HG03469 (cell line): ENCODE measurements around the gene CHADL.
"Not testable (repeated sequence)": the region's sequence is repeated elsewhere in the genome, so short reads cannot be mapped to it uniquely, and the experiment has no call there.

Experiments
- ATAC-seq: cut with Tn5 transposase; IDR thresholded peaks from one replicate; pipeline ENCODE4 v1.9.1; 2021; ENCODE audit warnings: mild to moderate bottlenecking, moderate library complexity, moderate number of reproducible peaks; ENCODE audit not compliant: unreplicated experiment

The CHADL gene

DNA sequence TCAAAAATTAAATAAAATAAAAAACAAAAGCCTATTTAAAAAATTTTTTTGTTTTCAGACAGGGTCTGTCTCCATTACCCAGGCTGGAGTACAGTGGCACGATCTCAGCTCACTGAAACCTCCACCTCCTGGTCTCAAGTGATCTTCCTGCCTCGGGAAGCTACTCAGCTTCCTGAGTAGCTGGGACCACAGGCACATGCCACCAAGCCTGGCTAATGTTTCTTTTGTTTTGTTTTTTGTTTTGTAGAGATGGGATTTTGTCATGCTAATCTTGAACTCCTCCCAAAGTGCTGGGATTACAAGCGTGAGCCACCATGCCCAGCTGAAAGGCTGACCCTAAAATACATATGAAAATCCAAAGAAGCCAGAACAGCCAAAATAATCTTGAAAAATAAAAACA is 56.1 kb downstream of the CHADL start:
- ATAC-seq: no peak

DNA sequence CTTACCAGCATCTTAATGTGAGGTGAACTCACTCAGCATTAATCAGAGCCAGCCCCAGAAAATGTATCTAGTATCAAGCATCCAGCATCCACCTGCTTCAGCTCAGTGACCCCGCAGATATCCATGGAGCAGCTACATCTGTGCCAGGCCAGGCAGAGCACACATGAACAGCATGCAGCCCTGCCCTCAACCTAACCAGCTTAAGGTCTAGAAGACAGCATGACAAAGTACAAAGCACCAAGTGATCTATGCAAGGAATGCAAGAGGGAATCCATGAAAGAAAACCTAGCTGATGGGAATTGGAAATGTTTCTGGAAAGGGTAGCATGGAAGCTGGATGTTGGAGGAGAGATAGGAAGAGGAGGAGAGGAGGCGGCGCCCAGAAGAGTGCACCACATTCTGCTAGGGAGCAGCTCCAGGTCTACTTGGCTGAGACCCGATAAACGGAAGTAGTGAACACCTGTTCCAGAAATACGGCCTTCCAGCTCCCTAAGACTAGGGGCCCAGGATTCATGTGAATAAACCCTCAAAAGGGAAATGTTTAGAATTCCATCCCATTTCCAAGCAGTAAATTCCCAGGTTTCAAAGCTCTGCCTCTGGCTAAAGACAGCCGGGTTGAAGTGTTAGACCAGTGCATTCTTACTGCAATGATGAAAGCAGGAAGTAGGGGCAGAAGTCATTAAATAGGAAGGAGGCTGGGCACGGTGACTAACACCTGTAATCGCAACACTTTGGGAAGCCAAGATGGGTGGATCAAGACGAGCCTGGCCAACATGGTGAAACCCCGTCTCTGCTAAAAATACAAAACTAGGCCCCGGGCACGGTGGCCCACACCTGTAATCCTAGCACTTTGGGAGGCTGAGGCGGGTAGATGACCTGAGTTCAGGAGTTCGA is 59.1 kb downstream of the CHADL start:
- no peak for ATAC-seq

DNA sequence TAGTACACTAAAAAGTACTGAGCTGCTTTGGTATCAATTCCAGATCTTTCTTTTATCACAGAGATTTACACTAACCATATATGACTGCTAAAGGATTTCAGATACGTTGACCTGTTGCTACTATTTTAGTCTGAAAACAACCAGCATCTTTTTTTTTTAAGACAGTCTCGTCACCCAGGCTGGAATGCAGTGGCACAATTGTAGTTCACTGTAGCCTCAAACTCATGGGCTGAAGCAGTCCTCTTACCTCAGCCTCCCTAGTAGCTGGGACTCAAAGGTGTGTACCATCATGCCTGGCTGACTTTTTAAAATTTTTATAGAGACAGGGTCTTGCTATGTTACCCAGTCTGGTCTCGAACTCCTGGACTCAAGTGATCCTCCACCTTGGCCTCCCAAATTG is 59.8 kb downstream of the CHADL start:
- no peak for ATAC-seq

DNA sequence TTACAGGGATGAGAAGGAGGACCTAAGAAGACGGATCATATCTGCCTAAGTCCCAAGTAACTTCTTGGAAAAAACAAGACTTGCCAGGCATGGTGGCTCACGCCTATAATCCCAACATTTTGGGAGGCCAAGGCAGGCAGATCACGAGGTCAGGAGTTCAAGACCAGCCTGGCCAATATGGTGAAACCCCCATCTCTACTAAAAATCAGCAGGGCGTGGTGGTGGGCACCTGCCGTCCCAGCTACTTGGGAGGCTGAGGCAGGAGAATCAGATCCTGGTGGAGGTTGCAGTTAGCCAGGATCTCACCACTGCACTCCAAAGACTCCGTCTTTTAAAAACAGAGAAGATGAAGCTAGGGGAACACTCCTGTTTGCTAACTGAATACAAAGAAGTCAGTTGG is 60.4 kb downstream of the CHADL start:
- ATAC-seq: not testable (repeated sequence)
